Astrocyte (in vitro differentiated cells and primary cell): Measurements from ENCODE around the gene USP1.

Experiments
- EZH2 ChIP-seq: IDR thresholded peaks from 2 replicates; pipeline ENCODE4 v1.6.1; 2012; ENCODE audit warnings: mild to moderate bottlenecking, low read length, inconsistent platforms; ENCODE audit not compliant: insufficient read depth
- TF ChIP-seq, protein P1 (sequence below): IDR thresholded peaks from 2 replicates; pipeline ENCODE4 v1.5.1; 2011; ENCODE audit warnings: low read depth, mild to moderate bottlenecking, inconsistent platforms, low read length, moderate library complexity; ENCODE audit not compliant: insufficient read depth

DNA sequence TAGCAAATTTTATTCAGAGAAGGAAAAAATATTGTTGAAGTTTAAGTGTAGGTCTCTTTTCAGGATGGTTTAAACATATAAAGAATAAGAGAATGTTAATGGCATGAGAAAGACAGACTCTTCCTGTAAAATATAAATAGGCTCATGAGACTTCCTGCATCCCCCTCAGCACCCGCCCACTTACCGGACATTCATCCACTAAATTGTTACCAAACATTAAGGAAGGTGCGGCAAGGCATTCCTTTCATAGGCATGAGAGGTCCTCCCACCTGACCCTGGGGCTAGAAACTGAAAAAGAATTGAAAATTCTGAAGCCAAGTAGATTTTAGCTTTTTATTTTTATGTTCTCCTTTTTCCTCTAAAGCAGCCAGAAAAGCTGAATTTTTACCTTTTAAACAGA is 10.6 kb upstream of the USP1 start:
- TF ChIP-seq, protein P1, sequence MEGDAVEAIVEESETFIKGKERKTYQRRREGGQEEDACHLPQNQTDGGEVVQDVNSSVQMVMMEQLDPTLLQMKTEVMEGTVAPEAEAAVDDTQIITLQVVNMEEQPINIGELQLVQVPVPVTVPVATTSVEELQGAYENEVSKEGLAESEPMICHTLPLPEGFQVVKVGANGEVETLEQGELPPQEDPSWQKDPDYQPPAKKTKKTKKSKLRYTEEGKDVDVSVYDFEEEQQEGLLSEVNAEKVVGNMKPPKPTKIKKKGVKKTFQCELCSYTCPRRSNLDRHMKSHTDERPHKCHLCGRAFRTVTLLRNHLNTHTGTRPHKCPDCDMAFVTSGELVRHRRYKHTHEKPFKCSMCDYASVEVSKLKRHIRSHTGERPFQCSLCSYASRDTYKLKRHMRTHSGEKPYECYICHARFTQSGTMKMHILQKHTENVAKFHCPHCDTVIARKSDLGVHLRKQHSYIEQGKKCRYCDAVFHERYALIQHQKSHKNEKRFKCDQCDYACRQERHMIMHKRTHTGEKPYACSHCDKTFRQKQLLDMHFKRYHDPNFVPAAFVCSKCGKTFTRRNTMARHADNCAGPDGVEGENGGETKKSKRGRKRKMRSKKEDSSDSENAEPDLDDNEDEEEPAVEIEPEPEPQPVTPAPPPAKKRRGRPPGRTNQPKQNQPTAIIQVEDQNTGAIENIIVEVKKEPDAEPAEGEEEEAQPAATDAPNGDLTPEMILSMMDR: no peak
- TF ChIP-seq EZH2: no peak
